ENCODE results near the gene SLC44A4. TPM values are rescaled to one million over a fixed set of nuclear protein-coding genes. Genes with fewer than 3 reads are reported as not detected.

Gene SLC44A4
- total and polyA plus RNA-seq, 5 donors from 2014 or later: 1.0 TPM; not detected in 4

DNA sequence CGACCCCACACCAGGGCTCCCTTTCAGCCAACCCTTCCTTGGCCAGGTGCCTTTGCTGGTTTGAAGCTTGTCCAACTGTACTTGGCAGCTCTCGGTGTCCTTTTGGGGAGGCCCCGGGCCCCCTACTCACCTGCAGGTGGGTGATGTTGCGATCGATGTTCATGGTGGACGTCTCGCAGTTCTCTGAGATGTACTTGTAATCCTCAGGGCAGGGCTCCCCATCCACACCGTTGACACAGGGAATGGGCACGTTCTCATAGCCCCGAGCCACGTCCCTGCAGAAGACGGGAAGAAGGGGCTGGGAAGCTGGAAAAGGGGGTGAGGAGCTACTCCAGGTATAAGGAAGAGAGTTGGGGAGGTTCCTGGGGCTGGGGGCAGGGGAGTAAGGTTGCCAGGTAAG is 4.9 kb upstream of the SLC44A4 start:
- DNase-seq (no peak), ATAC-seq (ENCODE audit: low read depth in 2 of 2) (no peak)
- Histone ChIP-seq H3K36me3 (ENCODE audit: control insufficient read depth, insufficient read depth, low read length) (peaks cover 64% of the 10 kb centered on the region), H3K4me1 (ENCODE audit: control insufficient read depth, insufficient read depth, low read length, poor library complexity, severe bottlenecking) (no peaks in the 10 kb centered on the region), H3K27ac (ENCODE audit: insufficient read depth, low read length, poor library complexity, severe bottlenecking) (no peak overlapping the region), H3K9me3 (ENCODE audit: control insufficient read depth in 2 of 2, low read length in 2 of 2) (no peaks in the 10 kb centered on the region), H3K4me3 (ENCODE audit: low read depth, low read length) (no peak overlapping the region), H3K27me3 (ENCODE audit: control insufficient read depth, insufficient read depth, low read length) (no peaks in the 10 kb centered on the region)
- Mint-ChIP-seq H3K36me3 (peaks cover 41% of the 10 kb centered on the region), H3K27ac (no peak overlapping the region), H3K4me1 (peaks cover 0 to 3% (median under 1%) of the 10 kb centered on the region in 4 donors), H3K27me3 (no peaks in the 10 kb centered on the region), H3K4me3 (no peak overlapping the region), H3K9me3 (no peaks in the 10 kb centered on the region)

DNA sequence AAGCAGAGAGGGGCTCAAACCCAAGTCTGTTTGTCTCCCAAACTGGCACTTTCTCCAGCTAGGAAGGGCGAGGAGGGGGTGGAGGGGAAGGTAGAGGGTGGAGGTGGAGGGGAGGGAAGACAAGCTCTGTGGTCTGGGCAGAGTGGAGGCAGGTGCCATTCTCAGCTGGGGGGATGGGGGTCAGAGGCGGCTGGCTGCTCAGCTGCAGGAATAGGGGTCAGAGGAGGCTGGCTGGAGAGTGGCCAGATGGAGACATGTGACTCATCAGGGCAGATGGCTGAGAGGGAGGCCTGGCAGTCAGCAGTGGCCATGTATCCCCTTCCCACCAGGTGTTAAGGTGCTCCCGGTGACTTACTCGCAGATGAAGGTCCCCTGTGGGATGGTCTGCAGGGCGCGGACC is 3.5 kb upstream of the SLC44A4 start:
- Histone ChIP-seq H3K36me3 (ENCODE audit: control insufficient read depth, insufficient read depth, low read length) (peaks cover 57% of the 10 kb centered on the region), H3K4me1 (ENCODE audit: control insufficient read depth, insufficient read depth, low read length, poor library complexity, severe bottlenecking) (no peaks in the 10 kb centered on the region), H3K9me3 (ENCODE audit: control insufficient read depth in 2 of 2, low read length in 2 of 2) (no peaks in the 10 kb centered on the region), H3K4me3 (ENCODE audit: low read depth, low read length) (no peak overlapping the region), H3K27ac (ENCODE audit: insufficient read depth, low read length, poor library complexity, severe bottlenecking) (no peak overlapping the region), H3K27me3 (ENCODE audit: control insufficient read depth, insufficient read depth, low read length) (no peaks in the 10 kb centered on the region)
- no peak overlapping the region for H3K27ac Mint-ChIP-seq
- H3K36me3 Mint-ChIP-seq: peaks cover 39% of the 10 kb centered on the region
- peaks cover 0 to 3% (median under 1%) of the 10 kb centered on the region in 4 donors for H3K4me1 Mint-ChIP-seq
- no peak overlapping the region for H3K4me3 Mint-ChIP-seq
- DNase-seq: no peak
- ATAC-seq (ENCODE audit: low read depth in 2 of 2): no peak
- no peaks in the 10 kb centered on the region for H3K9me3 Mint-ChIP-seq
- H3K27me3 Mint-ChIP-seq: no peaks in the 10 kb centered on the region

DNA sequence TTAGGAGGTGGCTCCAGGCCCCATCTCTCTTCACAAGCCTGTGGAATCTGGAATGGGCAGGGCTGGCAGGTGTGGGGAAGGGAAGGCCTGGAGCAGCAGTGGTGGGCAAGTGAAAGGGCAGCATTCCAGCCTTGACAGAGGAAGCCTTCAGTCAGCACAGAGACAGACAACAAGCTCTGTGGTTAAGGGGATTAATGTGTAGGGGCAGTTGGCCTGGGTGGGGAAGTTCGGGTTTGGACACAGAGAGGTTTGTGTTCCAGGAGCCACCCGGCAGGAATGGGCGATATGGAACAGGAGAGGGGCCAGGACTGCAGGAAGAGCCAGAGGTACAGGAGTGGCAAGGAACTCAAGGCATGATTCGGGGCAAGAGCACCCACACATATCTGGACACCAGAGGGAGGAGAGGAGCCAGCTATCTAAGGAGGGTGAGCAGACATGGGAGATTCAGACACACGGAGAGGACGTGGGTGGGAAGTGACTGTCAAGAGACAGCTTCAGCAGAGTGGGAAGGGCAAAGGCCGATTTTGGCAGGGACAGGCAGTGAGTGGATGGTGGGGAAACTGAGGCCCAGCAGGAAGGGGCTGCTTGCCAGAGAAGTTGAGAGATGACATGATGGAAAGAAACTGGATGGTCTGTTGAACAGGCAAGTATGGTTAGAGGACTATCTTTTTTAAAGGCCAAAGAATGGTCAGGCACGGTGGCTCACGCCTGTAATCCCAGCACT is 2.5 kb upstream of the SLC44A4 start:
- no peak overlapping the region for H3K4me3 Mint-ChIP-seq
- H3K9me3 Mint-ChIP-seq: no peaks in the 10 kb centered on the region
- no peaks in the 10 kb centered on the region for H3K9me3 ChIP-seq (ENCODE audit: control insufficient read depth in 2 of 2, low read length in 2 of 2)
- no peaks in the 10 kb centered on the region for H3K27me3 Mint-ChIP-seq
- ATAC-seq (ENCODE audit: low read depth in 2 of 2) (no peak), DNase-seq (no peak)
- no peaks in the 10 kb centered on the region for H3K27me3 ChIP-seq (ENCODE audit: control insufficient read depth, insufficient read depth, low read length)
- no peaks in the 10 kb centered on the region for H3K4me1 ChIP-seq (ENCODE audit: control insufficient read depth, insufficient read depth, low read length, poor library complexity, severe bottlenecking)
- H3K27ac ChIP-seq (ENCODE audit: insufficient read depth, low read length, poor library complexity, severe bottlenecking): no peak overlapping the region
- H3K4me3 ChIP-seq (ENCODE audit: low read depth, low read length): no peak overlapping the region
- H3K36me3 ChIP-seq (ENCODE audit: control insufficient read depth, insufficient read depth, low read length): peaks cover 48% of the 10 kb centered on the region
- H3K27ac Mint-ChIP-seq: no peak overlapping the region
- peaks cover 0 to 3% (median under 1%) of the 10 kb centered on the region in 4 donors for H3K4me1 Mint-ChIP-seq
- H3K36me3 Mint-ChIP-seq: peaks cover 30% of the 10 kb centered on the region

DNA sequence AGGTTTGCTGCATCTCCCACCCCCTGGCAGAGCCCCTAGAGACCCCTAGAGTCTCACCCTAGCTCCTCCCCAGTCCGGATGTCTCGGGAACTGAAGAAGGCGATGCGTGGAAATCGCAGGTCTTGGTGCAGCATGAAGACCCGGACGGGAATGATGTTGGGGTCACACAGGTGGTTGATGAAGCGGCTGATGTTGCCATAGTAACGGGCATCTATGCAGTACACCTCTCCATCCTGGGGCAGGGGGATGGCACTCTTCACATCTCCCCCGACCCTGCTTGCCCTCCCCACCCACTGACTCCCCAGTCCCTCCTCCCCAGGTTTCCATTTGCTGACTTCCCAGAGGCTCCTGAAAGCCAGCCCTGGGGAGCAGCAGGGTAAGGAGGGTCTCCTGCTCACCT is 1.8 kb upstream of the SLC44A4 start:
- Mint-ChIP-seq H3K4me3 (no peak overlapping the region), H3K27me3 (no peaks in the 10 kb centered on the region), H3K9me3 (no peaks in the 10 kb centered on the region), H3K36me3 (peaks cover 25% of the 10 kb centered on the region), H3K27ac (no peak overlapping the region), H3K4me1 (peaks cover 0 to 5% (median 0%) of the 10 kb centered on the region in 4 donors)
- peaks cover 48% of the 10 kb centered on the region for H3K36me3 ChIP-seq (ENCODE audit: control insufficient read depth, insufficient read depth, low read length)
- ATAC-seq (ENCODE audit: low read depth in 2 of 2): no peak
- no peaks in the 10 kb centered on the region for H3K4me1 ChIP-seq (ENCODE audit: control insufficient read depth, insufficient read depth, low read length, poor library complexity, severe bottlenecking)
- no peak for DNase-seq
- no peak overlapping the region for H3K4me3 ChIP-seq (ENCODE audit: low read depth, low read length)
- H3K27me3 ChIP-seq (ENCODE audit: control insufficient read depth, insufficient read depth, low read length): no peaks in the 10 kb centered on the region
- H3K9me3 ChIP-seq (ENCODE audit: control insufficient read depth in 2 of 2, low read length in 2 of 2): no peaks in the 10 kb centered on the region
- no peak overlapping the region for H3K27ac ChIP-seq (ENCODE audit: insufficient read depth, low read length, poor library complexity, severe bottlenecking)

DNA sequence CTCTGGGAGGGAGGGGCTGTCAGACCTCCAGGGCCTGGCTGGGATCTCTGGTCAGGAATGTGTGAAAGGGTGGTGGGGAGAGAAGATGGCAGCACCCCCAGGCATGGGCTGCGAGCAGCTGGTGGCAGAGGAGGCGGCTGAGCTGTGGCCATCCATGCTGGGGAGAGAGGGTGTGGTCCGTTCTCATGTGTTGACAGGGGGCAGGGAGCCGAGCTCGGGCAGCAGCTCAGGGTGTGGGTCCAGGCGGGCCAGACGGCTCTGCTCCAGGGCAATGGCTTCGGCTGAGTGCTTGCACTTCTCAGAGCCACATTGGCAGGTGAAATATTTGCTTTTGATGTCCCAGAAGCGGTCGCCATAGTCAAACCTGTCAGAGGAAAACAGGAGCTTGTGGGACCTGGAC is 1.1 kb upstream of the SLC44A4 start:
- no peaks in the 10 kb centered on the region for H3K9me3 ChIP-seq (ENCODE audit: control insufficient read depth in 2 of 2, low read length in 2 of 2)
- Mint-ChIP-seq H3K4me1 (peaks cover 0 to 5% (median 0%) of the 10 kb centered on the region in 4 donors), H3K9me3 (no peaks in the 10 kb centered on the region), H3K4me3 (no peak overlapping the region), H3K27me3 (no peaks in the 10 kb centered on the region), H3K36me3 (peaks cover 21% of the 10 kb centered on the region), H3K27ac (peak overlapping the region in 1 of 3 donors; percentile 59)
- peaks cover 48% of the 10 kb centered on the region for H3K36me3 ChIP-seq (ENCODE audit: control insufficient read depth, insufficient read depth, low read length)
- no peak overlapping the region for H3K4me3 ChIP-seq (ENCODE audit: low read depth, low read length)
- H3K4me1 ChIP-seq (ENCODE audit: control insufficient read depth, insufficient read depth, low read length, poor library complexity, severe bottlenecking): no peaks in the 10 kb centered on the region
- ATAC-seq (ENCODE audit: low read depth in 2 of 2) (no peak), DNase-seq (no peak)
- H3K27me3 ChIP-seq (ENCODE audit: control insufficient read depth, insufficient read depth, low read length): no peaks in the 10 kb centered on the region
- no peak overlapping the region for H3K27ac ChIP-seq (ENCODE audit: insufficient read depth, low read length, poor library complexity, severe bottlenecking)

DNA sequence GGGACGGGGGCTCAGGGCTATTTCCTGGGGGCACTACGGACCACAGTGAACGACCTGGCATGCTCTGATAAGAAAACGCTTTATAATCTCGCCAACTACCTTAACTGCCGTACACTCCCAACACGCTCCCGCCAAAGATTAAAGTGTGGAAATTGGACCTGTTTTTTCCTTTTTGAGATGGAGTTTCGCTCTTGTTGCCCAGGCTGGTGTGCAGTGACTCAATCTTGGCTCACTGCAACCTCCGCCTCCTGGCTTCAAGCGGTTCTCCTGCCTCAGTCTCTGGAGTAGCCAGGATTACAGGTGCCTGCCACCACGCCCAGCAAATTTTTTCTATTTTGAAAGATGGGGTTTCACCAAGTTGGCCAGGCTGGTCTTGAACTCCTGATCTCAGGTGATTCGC is 346 bp upstream of the SLC44A4 start:
- DNase-seq (no peak), ATAC-seq (ENCODE audit: low read depth in 2 of 2) (no peak)
- Histone ChIP-seq H3K36me3 (ENCODE audit: control insufficient read depth, insufficient read depth, low read length) (peaks cover 43% of the 10 kb centered on the region), H3K4me3 (ENCODE audit: low read depth, low read length) (no peak overlapping the region), H3K27ac (ENCODE audit: insufficient read depth, low read length, poor library complexity, severe bottlenecking) (no peak overlapping the region), H3K4me1 (ENCODE audit: control insufficient read depth, insufficient read depth, low read length, poor library complexity, severe bottlenecking) (no peaks in the 10 kb centered on the region), H3K9me3 (ENCODE audit: control insufficient read depth in 2 of 2, low read length in 2 of 2) (no peaks in the 10 kb centered on the region), H3K27me3 (ENCODE audit: control insufficient read depth, insufficient read depth, low read length) (no peaks in the 10 kb centered on the region)
- Mint-ChIP-seq H3K36me3 (peaks cover 21% of the 10 kb centered on the region), H3K4me1 (peaks cover 0 to 5% (median 0%) of the 10 kb centered on the region in 4 donors), H3K27ac (no peak overlapping the region), H3K27me3 (no peaks in the 10 kb centered on the region), H3K9me3 (no peaks in the 10 kb centered on the region), H3K4me3 (no peak overlapping the region)

DNA sequence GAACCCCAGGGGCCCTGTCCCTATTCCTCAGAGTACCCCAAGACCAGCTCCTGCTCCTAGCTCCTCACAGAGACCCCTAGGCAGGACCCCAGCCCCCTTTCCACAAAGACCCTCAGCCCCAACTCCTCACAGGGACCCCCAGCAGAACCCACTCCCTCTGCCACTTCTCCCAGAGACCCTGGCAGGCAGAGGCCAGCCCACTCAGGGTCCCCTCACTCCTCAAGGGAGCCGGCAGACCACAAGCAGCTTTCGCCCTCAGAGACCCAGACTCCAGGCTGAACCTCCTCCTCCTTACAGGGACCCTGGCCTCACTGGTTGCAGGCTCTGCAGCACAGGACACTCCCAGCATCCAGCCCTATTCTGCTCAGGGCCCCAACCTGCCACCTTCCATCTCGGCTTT is 575 bp downstream of the SLC44A4 start:
- no peak for ATAC-seq (ENCODE audit: low read depth in 2 of 2)
- Mint-ChIP-seq H3K27ac (peak overlapping the region in 1 of 3 donors; percentile 11), H3K9me3 (no peaks in the 10 kb centered on the region), H3K36me3 (peaks cover 21% of the 10 kb centered on the region), H3K4me1 (peaks cover 0 to 5% (median 0%) of the 10 kb centered on the region in 4 donors), H3K27me3 (no peaks in the 10 kb centered on the region), H3K4me3 (no peak overlapping the region)
- Histone ChIP-seq H3K27me3 (ENCODE audit: control insufficient read depth, insufficient read depth, low read length) (no peaks in the 10 kb centered on the region), H3K4me3 (ENCODE audit: low read depth, low read length) (no peak overlapping the region), H3K9me3 (ENCODE audit: control insufficient read depth in 2 of 2, low read length in 2 of 2) (no peaks in the 10 kb centered on the region), H3K36me3 (ENCODE audit: control insufficient read depth, insufficient read depth, low read length) (peaks cover 34% of the 10 kb centered on the region), H3K27ac (ENCODE audit: insufficient read depth, low read length, poor library complexity, severe bottlenecking) (no peak overlapping the region), H3K4me1 (ENCODE audit: control insufficient read depth, insufficient read depth, low read length, poor library complexity, severe bottlenecking) (no peaks in the 10 kb centered on the region)
- DNase-seq: no peak

DNA sequence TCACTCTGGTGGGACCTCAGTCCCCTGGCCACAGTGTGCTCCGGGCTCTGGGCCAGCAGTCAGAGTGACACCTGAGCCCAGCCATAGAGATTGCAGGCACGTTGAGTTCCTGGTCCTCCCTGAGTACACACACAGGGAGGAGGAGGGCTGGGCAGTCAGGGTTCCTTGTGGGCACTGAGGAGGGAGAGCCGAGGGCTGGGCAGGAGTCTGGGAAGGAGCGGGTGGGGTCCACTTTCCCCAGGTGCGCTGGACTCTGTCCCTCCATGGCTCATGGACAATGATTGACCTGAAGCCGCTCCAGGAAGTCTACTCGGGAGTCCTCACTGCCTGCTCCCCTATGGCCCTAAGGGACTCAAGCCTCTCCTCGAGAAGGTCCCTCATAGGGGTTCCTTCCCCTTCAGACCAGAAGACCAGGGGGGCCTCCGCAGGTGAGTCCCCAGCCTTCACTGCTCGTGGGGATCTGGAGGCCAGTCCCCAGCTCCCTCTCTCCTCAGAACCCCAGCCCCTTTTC is 1.1 kb downstream of the SLC44A4 start:
- DNase-seq (no peak), ATAC-seq (ENCODE audit: low read depth in 2 of 2) (no peak)
- H3K4me3 Mint-ChIP-seq: no peak overlapping the region
- Histone ChIP-seq H3K4me1 (ENCODE audit: control insufficient read depth, insufficient read depth, low read length, poor library complexity, severe bottlenecking) (no peaks in the 10 kb centered on the region), H3K9me3 (ENCODE audit: control insufficient read depth in 2 of 2, low read length in 2 of 2) (no peaks in the 10 kb centered on the region), H3K36me3 (ENCODE audit: control insufficient read depth, insufficient read depth, low read length) (peaks cover 29% of the 10 kb centered on the region), H3K4me3 (ENCODE audit: low read depth, low read length) (no peak overlapping the region), H3K27me3 (ENCODE audit: control insufficient read depth, insufficient read depth, low read length) (no peaks in the 10 kb centered on the region), H3K27ac (ENCODE audit: insufficient read depth, low read length, poor library complexity, severe bottlenecking) (no peak overlapping the region)
- H3K27me3 Mint-ChIP-seq: no peaks in the 10 kb centered on the region
- H3K9me3 Mint-ChIP-seq: no peaks in the 10 kb centered on the region
- no peak overlapping the region for H3K27ac Mint-ChIP-seq
- H3K36me3 Mint-ChIP-seq: peaks cover 19% of the 10 kb centered on the region
- peaks cover 0 to 5% (median 0%) of the 10 kb centered on the region in 4 donors for H3K4me1 Mint-ChIP-seq
